HG03025 (cell line): ENCODE measurements around the gene ZNF552.
"Not testable (repeated sequence)": the region's sequence is repeated elsewhere in the genome, so short reads cannot be mapped to it uniquely, and the experiment has no call there.

Experiments used
- ATAC-seq: cut with Tn5 transposase; IDR thresholded peaks from one replicate; pipeline ENCODE4 v1.9.1; 2021; ENCODE audit warnings: mild to moderate bottlenecking, moderate library complexity; ENCODE audit not compliant: unreplicated experiment, low FRiP score

ZNF552 gene

GRCh38 chr19:57814505-57815246 is at the start of gene ZNF552:
TSS of gene ZNF552 (minus strand) at chr19:57814913. CDS start at chr19:57814743, 170 bp downstream.
- ATAC-seq = peak; percentile 59

- not testable (repeated sequence) for ATAC-seq
Observed at GRCh38 chr19:57862351-57862750, 47.6 kb upstream of the ZNF552 start.

GRCh38 chr19:57854117-57854516 is 39.4 kb upstream of the ZNF552 start:
- ATAC-seq = not testable (repeated sequence)

GRCh38 chr19:57851812-57852603 is 37.3 kb upstream of the ZNF552 start:
- not testable (repeated sequence) for ATAC-seq

GRCh38 chr19:57850553-57851017 is 35.9 kb upstream of the ZNF552 start:
- ATAC-seq = no peak

- peak; percentile 81 for ATAC-seq
Observed at GRCh38 chr19:57849666-57850473, 35.2 kb upstream of the ZNF552 start, which contains the start of gene ZNF587. TSS of gene ZNF587 (plus strand) at chr19:57849859. CDS start at chr19:57850039, 180 bp downstream.

GRCh38 chr19:57849162-57849665 is 34.5 kb upstream of the ZNF552 start:
- not testable (repeated sequence) for ATAC-seq

GRCh38 chr19:57847164-57847563 is 32.5 kb upstream of the ZNF552 start:
- ATAC-seq = not testable (repeated sequence)

- ATAC-seq = no peak
Observed at GRCh38 chr19:57841122-57841763, 26.5 kb upstream of the ZNF552 start.

- ATAC-seq = not testable (repeated sequence)
Observed at GRCh38 chr19:57838622-57839191, 24.0 kb upstream of the ZNF552 start.

- ATAC-seq = not testable (repeated sequence)
Observed at GRCh38 chr19:57836991-57837390, 22.3 kb upstream of the ZNF552 start.

GRCh38 chr19:57830071-57830602 is 15.4 kb upstream of the ZNF552 start, which contains the start of gene ZNF587B:
TSS of gene ZNF587B (plus strand) at chr19:57830299. CDS start at chr19:57830529, 230 bp downstream.
- ATAC-seq = no peak

- ATAC-seq = no peak
Observed at GRCh38 chr19:57829316-57829715, 14.6 kb upstream of the ZNF552 start.

- no peak for ATAC-seq
Observed at GRCh38 chr19:57825511-57825910, 10.8 kb upstream of the ZNF552 start.

- not testable (repeated sequence) for ATAC-seq
Observed at GRCh38 chr19:57823608-57824007, 8.9 kb upstream of the ZNF552 start.

GRCh38 chr19:57823155-57823554 is 8.4 kb upstream of the ZNF552 start:
- not testable (repeated sequence) for ATAC-seq

GRCh38 chr19:57821501-57821900 is 6.8 kb upstream of the ZNF552 start:
- not testable (repeated sequence) for ATAC-seq

- not testable (repeated sequence) for ATAC-seq
Observed at GRCh38 chr19:57821095-57821494, 6.4 kb upstream of the ZNF552 start.

GRCh38 chr19:57820599-57820998 is 5.9 kb upstream of the ZNF552 start:
- ATAC-seq = no peak
